ENCODE data around the gene KRTCAP2. TPM values are rescaled to one million over a fixed set of nuclear protein-coding genes. Genes with fewer than 3 reads are reported as not detected.

KRTCAP2 gene
- total RNA-seq, 1 experiment from 2014 or later: 236 TPM

- intact Hi-C loops (cut with micrococcal nuclease; ENCODE audit: unreplicated experiment): no loop called here
- peak overlapping the region; percentile 86 for H3K4me3 Mint-ChIP-seq (ENCODE audit: low read depth, unreplicated experiment)
- no peak for TF ChIP-seq CTCF (IDR thresholded peaks at IDR 0.05; ENCODE audit: unreplicated experiment)
- DNase-seq: no peak
- no peaks in the 10 kb centered on the region for H3K27me3 Mint-ChIP-seq (ENCODE audit: unreplicated experiment)
- H3K4me1 Mint-ChIP-seq (ENCODE audit: low read depth, unreplicated experiment): peaks cover 65% of the 10 kb centered on the region
- no TSS peak for BruUV-seq (replicated peaks)
- no peaks in the 10 kb centered on the region for H3K9me3 Mint-ChIP-seq (ENCODE audit: low read depth, unreplicated experiment)
- H3K36me3 Mint-ChIP-seq (ENCODE audit: insufficient read depth, unreplicated experiment): peaks cover 96% of the 10 kb centered on the region
- CTCF ChIA-PET: interaction anchor here (0.5 to 1.7 kb wide), 5 partner anchors 8 to 43 kb away, joined by 3 to 7 read pairs (median 5); no protein-coding TSS in a partner anchor
- H3K27ac Mint-ChIP-seq (ENCODE audit: unreplicated experiment): peak overlapping the region; percentile 97
Measured at GRCh38 chr1:155134322-155134721, 38.8 kb downstream of the KRTCAP2 start.

GRCh38 chr1:155133799-155134281, 39.3 kb downstream of the KRTCAP2 start:
- CTCF ChIA-PET: interaction anchor here (0.5 kb wide), 1 partner anchor 21 kb away, joined by 3 read pairs; no protein-coding TSS in a partner anchor
- Mint-ChIP-seq H3K27ac (ENCODE audit: unreplicated experiment) (peak overlapping the region; percentile 97), H3K27me3 (ENCODE audit: unreplicated experiment) (no peaks in the 10 kb centered on the region), H3K36me3 (ENCODE audit: insufficient read depth, unreplicated experiment) (peaks cover 96% of the 10 kb centered on the region), H3K9me3 (ENCODE audit: low read depth, unreplicated experiment) (no peaks in the 10 kb centered on the region), H3K4me1 (ENCODE audit: low read depth, unreplicated experiment) (peaks cover 66% of the 10 kb centered on the region), H3K4me3 (ENCODE audit: low read depth, unreplicated experiment) (no peak overlapping the region)
- no peak for DNase-seq
- BruUV-seq (replicated peaks): no TSS peak
- intact Hi-C loops (cut with micrococcal nuclease; ENCODE audit: unreplicated experiment): no loop called here
- no peak for TF ChIP-seq CTCF (IDR thresholded peaks at IDR 0.05; ENCODE audit: unreplicated experiment)

GRCh38 chr1:155131856-155132255, 41.2 kb downstream of the KRTCAP2 start:
- H3K4me1 Mint-ChIP-seq (ENCODE audit: low read depth, unreplicated experiment): peaks cover 72% of the 10 kb centered on the region
- no peaks in the 10 kb centered on the region for H3K9me3 Mint-ChIP-seq (ENCODE audit: low read depth, unreplicated experiment)
- H3K4me3 Mint-ChIP-seq (ENCODE audit: low read depth, unreplicated experiment): no peak overlapping the region
- no peak for DNase-seq
- CTCF ChIA-PET: interaction anchor here (0.8 kb wide), 1 partner anchor 41 kb away, joined by 3 read pairs; no protein-coding TSS in a partner anchor
- no peak for TF ChIP-seq CTCF (IDR thresholded peaks at IDR 0.05; ENCODE audit: unreplicated experiment)
- no peaks in the 10 kb centered on the region for H3K27me3 Mint-ChIP-seq (ENCODE audit: unreplicated experiment)
- H3K36me3 Mint-ChIP-seq (ENCODE audit: insufficient read depth, unreplicated experiment): peaks cover 98% of the 10 kb centered on the region
- no TSS peak for BruUV-seq (replicated peaks)
- H3K27ac Mint-ChIP-seq (ENCODE audit: unreplicated experiment): peak overlapping the region; percentile 70
- intact Hi-C loops (cut with micrococcal nuclease; ENCODE audit: unreplicated experiment): no loop called here

- no peak for TF ChIP-seq CTCF (IDR thresholded peaks at IDR 0.05; ENCODE audit: unreplicated experiment)
- intact Hi-C loops (cut with micrococcal nuclease; ENCODE audit: unreplicated experiment): no loop called here
- CTCF ChIA-PET: interaction anchor here (0.6 kb wide), 1 partner anchor 57 kb away, joined by 4 read pairs; no protein-coding TSS in a partner anchor
- Mint-ChIP-seq H3K27me3 (ENCODE audit: unreplicated experiment) (no peaks in the 10 kb centered on the region), H3K9me3 (ENCODE audit: low read depth, unreplicated experiment) (no peaks in the 10 kb centered on the region), H3K4me1 (ENCODE audit: low read depth, unreplicated experiment) (peaks cover 77% of the 10 kb centered on the region), H3K4me3 (ENCODE audit: low read depth, unreplicated experiment) (peak overlapping the region; percentile 91), H3K36me3 (ENCODE audit: insufficient read depth, unreplicated experiment) (peaks cover 98% of the 10 kb centered on the region), H3K27ac (ENCODE audit: unreplicated experiment) (no peak overlapping the region)
- no peak for DNase-seq
- no TSS peak for BruUV-seq (replicated peaks)
Measured at GRCh38 chr1:155131285-155131684, 41.8 kb downstream of the KRTCAP2 start.

Data from Calu3 (cell line).